ENCODE measurements around the gene TRDMT1.

Gene TRDMT1

GRCh38 chr10:17229717-17229966, 28.2 kb upstream of the TRDMT1 start:
- peak overlapping the region; percentile 72 to 98 for H3K4me3 ChIP-seq (ENCODE audit: insufficient read depth in 1 of 2, low read depth in 1 of 2, low read length in 2 of 2)
- no peak overlapping the region for H3K4me2 ChIP-seq (ENCODE audit: low read length, poor library complexity, severe bottlenecking)
- peaks cover 5% of the 10 kb centered on the region for H3K79me1 ChIP-seq (replicated peaks; ENCODE audit: low read length, poor library complexity, severe bottlenecking)
- peak overlapping the region; percentile 71 for H2BK5ac ChIP-seq (ENCODE audit: low read depth, low read length, poor library complexity, severe bottlenecking)
- H4K8ac ChIP-seq (ENCODE audit: low read length): peak overlapping the region; percentile 33
- H3K9ac ChIP-seq (ENCODE audit: low read length): peak overlapping the region; percentile 99
- H2BK15ac ChIP-seq (ENCODE audit: low read depth, poor library complexity, severe bottlenecking): peak overlapping the region; percentile 73
- H3K4ac ChIP-seq (ENCODE audit: low read depth in 1 of 2, low read length in 2 of 2): peak overlapping the region; percentile 33 to 94
- 1% methylated on average over 18 of the region's 21 CpGs for WGBS
- H3K23ac ChIP-seq (ENCODE audit: low read length in 2 of 2): peak overlapping the region; percentile 37 to 92
- H2BK12ac ChIP-seq (ENCODE audit: low read length in 2 of 2): peak overlapping the region in 1 of 2 experiments; percentile 18
- peak overlapping the region; percentile 97 for H4K91ac ChIP-seq (ENCODE audit: low read length)
- H3K4me1 ChIP-seq (ENCODE audit: control insufficient read depth, insufficient read depth, low read depth, low read length): peaks cover 11% of the 10 kb centered on the region
- peaks cover 28 to 51% of the 10 kb centered on the region in 2 experiments for H3K36me3 ChIP-seq (ENCODE audit: control insufficient read depth in 1 of 2, insufficient read depth in 2 of 2, low read depth in 1 of 2, low read length in 2 of 2)
- H3K27ac ChIP-seq (ENCODE audit: low read length, poor library complexity, severe bottlenecking): peak overlapping the region; percentile 84
- peak overlapping the region; percentile 50 for H2AK5ac ChIP-seq (ENCODE audit: low read length, severe bottlenecking)
- H3K9me3 ChIP-seq (ENCODE audit: control insufficient read depth, low read length): no peaks in the 10 kb centered on the region
- peak overlapping the region; percentile 81 to 97 for H3K18ac ChIP-seq (ENCODE audit: low read depth in 1 of 2, low read length in 2 of 2)
- no peaks in the 10 kb centered on the region for H3K27me3 ChIP-seq (ENCODE audit: control insufficient read depth in 1 of 2, insufficient read depth in 1 of 2, low read length in 2 of 2)
- H2AFZ ChIP-seq (ENCODE audit: low read depth, low read length): no peak overlapping the region
- peak overlapping the region; percentile 21 for H2BK120ac ChIP-seq (ENCODE audit: low read depth, low read length)
- peak overlapping the region in 1 of 2 experiments; percentile 100 for H3K14ac ChIP-seq (ENCODE audit: low read length in 2 of 2)
- DNase-seq: no peak

DNA sequence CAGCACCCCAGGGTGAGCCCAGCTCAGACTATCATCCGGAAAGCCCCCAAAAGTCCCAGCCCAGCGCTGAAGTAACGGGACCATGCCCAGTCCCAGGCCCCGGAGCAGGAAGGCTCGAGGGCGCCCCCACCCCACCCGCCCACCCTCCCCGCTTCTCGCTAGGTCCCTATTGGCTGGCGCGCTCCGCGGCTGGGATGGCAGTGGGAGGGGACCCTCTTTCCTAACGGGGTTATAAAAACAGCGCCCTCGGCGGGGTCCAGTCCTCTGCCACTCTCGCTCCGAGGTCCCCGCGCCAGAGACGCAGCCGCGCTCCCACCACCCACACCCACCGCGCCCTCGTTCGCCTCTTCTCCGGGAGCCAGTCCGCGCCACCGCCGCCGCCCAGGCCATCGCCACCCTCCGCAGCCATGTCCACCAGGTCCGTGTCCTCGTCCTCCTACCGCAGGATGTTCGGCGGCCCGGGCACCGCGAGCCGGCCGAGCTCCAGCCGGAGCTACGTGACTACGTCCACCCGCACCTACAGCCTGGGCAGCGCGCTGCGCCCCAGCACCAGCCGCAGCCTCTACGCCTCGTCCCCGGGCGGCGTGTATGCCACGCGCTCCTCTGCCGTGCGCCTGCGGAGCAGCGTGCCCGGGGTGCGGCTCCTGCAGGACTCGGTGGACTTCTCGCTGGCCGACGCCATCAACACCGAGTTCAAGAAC, 27.7 kb upstream of the TRDMT1 start:
- H3K36me3 ChIP-seq (ENCODE audit: control insufficient read depth in 1 of 2, insufficient read depth in 2 of 2, low read depth in 1 of 2, low read length in 2 of 2): peaks cover 23 to 46% of the 10 kb centered on the region in 2 experiments
- H2BK120ac ChIP-seq (ENCODE audit: low read depth, low read length): peak overlapping the region; percentile 99
- H2AFZ ChIP-seq (ENCODE audit: low read depth, low read length): no peak overlapping the region
- H3K9ac ChIP-seq (ENCODE audit: low read length): peak overlapping the region; percentile 99
- DNase-seq: peak; percentile 94
- H3K27me3 ChIP-seq (ENCODE audit: control insufficient read depth in 1 of 2, insufficient read depth in 1 of 2, low read length in 2 of 2): no peaks in the 10 kb centered on the region
- H2BK15ac ChIP-seq (ENCODE audit: low read depth, poor library complexity, severe bottlenecking): peak overlapping the region; percentile 98
- H4K8ac ChIP-seq (ENCODE audit: low read length): peak overlapping the region; percentile 100
- peak overlapping the region; percentile 74 to 98 for H3K4me3 ChIP-seq (ENCODE audit: insufficient read depth in 1 of 2, low read depth in 1 of 2, low read length in 2 of 2)
- peak overlapping the region; percentile 76 for H3K4me2 ChIP-seq (ENCODE audit: low read length, poor library complexity, severe bottlenecking)
- 1% methylated on average over 56 of the region's 72 CpGs for WGBS
- peaks cover 6% of the 10 kb centered on the region for H3K79me1 ChIP-seq (replicated peaks; ENCODE audit: low read length, poor library complexity, severe bottlenecking)
- peak overlapping the region; percentile 100 for H2BK5ac ChIP-seq (ENCODE audit: low read depth, low read length, poor library complexity, severe bottlenecking)
- peak overlapping the region; percentile 89 for H2AK5ac ChIP-seq (ENCODE audit: low read length, severe bottlenecking)
- peak overlapping the region; percentile 37 to 94 for H3K23ac ChIP-seq (ENCODE audit: low read length in 2 of 2)
- H4K91ac ChIP-seq (ENCODE audit: low read length): peak overlapping the region; percentile 100
- peak overlapping the region; percentile 98 to 99 for H3K18ac ChIP-seq (ENCODE audit: low read depth in 1 of 2, low read length in 2 of 2)
- peak overlapping the region in 1 of 2 experiments; percentile 100 for H3K14ac ChIP-seq (ENCODE audit: low read length in 2 of 2)
- H2BK12ac ChIP-seq (ENCODE audit: low read length in 2 of 2): peak overlapping the region; percentile 92 to 95
- peaks cover 8% of the 10 kb centered on the region for H3K4me1 ChIP-seq (ENCODE audit: control insufficient read depth, insufficient read depth, low read depth, low read length)
- no peaks in the 10 kb centered on the region for H3K9me3 ChIP-seq (ENCODE audit: control insufficient read depth, low read length)
- peak overlapping the region; percentile 98 to 99 for H3K4ac ChIP-seq (ENCODE audit: low read depth in 1 of 2, low read length in 2 of 2)
- H3K27ac ChIP-seq (ENCODE audit: low read length, poor library complexity, severe bottlenecking): peak overlapping the region; percentile 100

- H3K27me3 ChIP-seq (ENCODE audit: control insufficient read depth in 1 of 2, insufficient read depth in 1 of 2, low read length in 2 of 2): no peaks in the 10 kb centered on the region
- peak within 1 kb of the TSS; percentile 74 for H3K4me3 ChIP-seq (ENCODE audit: insufficient read depth in 1 of 2, low read depth in 1 of 2, low read length in 2 of 2)
- peak within 1 kb of the TSS in 1 of 2 experiments; percentile 95 for H3K14ac ChIP-seq (ENCODE audit: low read length in 2 of 2)
- peaks cover 8% of the 10 kb centered on the region for H3K79me1 ChIP-seq (replicated peaks; ENCODE audit: low read length, poor library complexity, severe bottlenecking)
- H3K36me3 ChIP-seq (ENCODE audit: control insufficient read depth in 1 of 2, insufficient read depth in 2 of 2, low read depth in 1 of 2, low read length in 2 of 2): peaks cover 15 to 38% of the 10 kb centered on the region in 2 experiments
- peak within 1 kb of the TSS; percentile 98 to 99 for H3K18ac ChIP-seq (ENCODE audit: low read depth in 1 of 2, low read length in 2 of 2)
- H3K4ac ChIP-seq (ENCODE audit: low read depth in 1 of 2, low read length in 2 of 2): peak within 1 kb of the TSS; percentile 98 to 99
- H2BK15ac ChIP-seq (ENCODE audit: low read depth, poor library complexity, severe bottlenecking): peak within 1 kb of the TSS; percentile 98
- peak; percentile 98 for DNase-seq
- H3K4me1 ChIP-seq (ENCODE audit: control insufficient read depth, insufficient read depth, low read depth, low read length): peaks cover 5% of the 10 kb centered on the region
- H3K9ac ChIP-seq (ENCODE audit: low read length): peak within 1 kb of the TSS; percentile 99
- H2BK12ac ChIP-seq (ENCODE audit: low read length in 2 of 2): peak within 1 kb of the TSS; percentile 92 to 95
- peak within 1 kb of the TSS; percentile 100 for H4K91ac ChIP-seq (ENCODE audit: low read length)
- peak within 1 kb of the TSS; percentile 100 for H3K27ac ChIP-seq (ENCODE audit: low read length, poor library complexity, severe bottlenecking)
- H3K9me3 ChIP-seq (ENCODE audit: control insufficient read depth, low read length): no peaks in the 10 kb centered on the region
- H2BK5ac ChIP-seq (ENCODE audit: low read depth, low read length, poor library complexity, severe bottlenecking): peak within 1 kb of the TSS; percentile 100
- peak within 1 kb of the TSS; percentile 99 for H2BK120ac ChIP-seq (ENCODE audit: low read depth, low read length)
- H2AK5ac ChIP-seq (ENCODE audit: low read length, severe bottlenecking): peak within 1 kb of the TSS; percentile 89
- H2AFZ ChIP-seq (ENCODE audit: low read depth, low read length): no peak within 1 kb of the TSS
- under 1% methylated on average over 69 of the region's 77 CpGs for WGBS
- peak within 1 kb of the TSS in 1 of 2 experiments; percentile 94 for H3K23ac ChIP-seq (ENCODE audit: low read length in 2 of 2)
- peak within 1 kb of the TSS; percentile 76 for H3K4me2 ChIP-seq (ENCODE audit: low read length, poor library complexity, severe bottlenecking)
- peak within 1 kb of the TSS; percentile 100 for H4K8ac ChIP-seq (ENCODE audit: low read length)
Measured at GRCh38 chr10:17228091-17229015, 26.9 kb upstream of the TRDMT1 start, which contains the start of gene VIM. Gene VIM, plus strand, starts transcription at chr10:17228241. Its CDS starts 1,182 bp downstream, at chr10:17229423.

Data from mesenchymal stem cell (in vitro differentiated cells and primary cell).